T-cell (primary cell): Measurements from ENCODE around the gene RFX3. TPM values are rescaled to one million over a fixed set of nuclear protein-coding genes. Genes with fewer than 3 reads are reported as not detected.

Experiments
- ATAC-seq, 4 experiments: fragments of 200-7000 bp in 3 of 4; fragments of 150-1000 bp in 1 of 4; cut with Tn5 transposase; replicated peaks in 1 of 4; 1 replicate in 3 of 4; 2 replicates in 1 of 4; pipeline ENCODE4 v1.10.0; 2021; ENCODE audit warnings: moderate library complexity in 3 of 4, mild to moderate bottlenecking in 2 of 4, moderate number of reproducible peaks in 1 of 4
- CTCF ChIA-PET, 2 donors: fragments of 300-600 bp; sonication (Branson Sonifier 250); formaldehyde crosslinking; loops; one replicate each; lab custom pipeline; 2022; ENCODE audit warnings: antibody characterized with exemption in 2 of 2; lab: Charles Lee
- POLR2A ChIA-PET, 2 donors: fragments of 300-600 bp; sonication (Branson Sonifier 250); formaldehyde crosslinking; loops; one replicate each; lab custom pipeline; 2022; ENCODE audit warnings: antibody characterized with exemption in 2 of 2; lab: Charles Lee
- DNase-seq, 35 experiments: peaks; one replicate each; pipeline versions ENCODE4 v3.0.0 to v3.0.0-alpha.2; 2013 to 2023
- H3K27ac ChIP-seq: one replicate; pipeline ENCODE4 v1.5.1; 2013; ENCODE audit warnings: low read length
- H3K27me3 ChIP-seq, 2 experiments: replicated peaks in 1 of 2; 1 replicate in 1 of 2; 2 replicates in 1 of 2; pipeline versions ENCODE4 v1.6.1 to v1.7.0; 2013; ENCODE audit warnings: low read length in 1 of 2, mixed read lengths in 1 of 2; ENCODE audit not compliant: control insufficient read depth in 2 of 2, insufficient read depth in 2 of 2; ENCODE audit errors: extremely low read depth in 1 of 2
- H3K36me3 ChIP-seq, 2 donors: 1 replicate in 1 of 2; 2 replicates in 1 of 2; pipeline versions ENCODE4 v1.6.1 to v1.7.0; 2013; ENCODE audit warnings: low read length in 1 of 2; ENCODE audit not compliant: control insufficient read depth in 2 of 2, insufficient read depth in 1 of 2; ENCODE audit errors: extremely low read depth in 1 of 2
- H3K4me1 ChIP-seq, 2 experiments: 1 replicate in 1 of 2; 2 replicates in 1 of 2; pipeline versions ENCODE4 v1.6.1 to v1.7.0; 2013; ENCODE audit warnings: low read length in 2 of 2, mixed read lengths in 1 of 2; ENCODE audit not compliant: insufficient read depth in 2 of 2, control insufficient read depth in 1 of 2; ENCODE audit errors: extremely low read depth in 1 of 2
- H3K4me3 ChIP-seq, 2 donors: 1 replicate in 1 of 2; 2 replicates in 1 of 2; pipeline versions ENCODE4 v1.5.1 to v1.7.0; 2013; ENCODE audit warnings: mild to moderate bottlenecking in 2 of 2, low read length in 1 of 2, moderate library complexity in 1 of 2; ENCODE audit not compliant: control insufficient read depth in 1 of 2; ENCODE audit errors: extremely low read depth in 1 of 2
- H3K9me3 ChIP-seq: 2 replicates; pipeline ENCODE4 v1.7.0; 2013
- H3K27ac Mint-ChIP-seq, 2 donors: one replicate each; pipeline ENCODE4 v1.8.0; 2020 to 2021; ENCODE audit warnings: mild to moderate bottlenecking in 2 of 2, mixed read lengths in 2 of 2
- H3K27me3 Mint-ChIP-seq, 2 donors: one replicate each; pipeline ENCODE4 v1.8.0; 2021 to 2022; ENCODE audit warnings: mixed read lengths in 2 of 2
- H3K36me3 Mint-ChIP-seq: one replicate; pipeline ENCODE4 v1.8.0; 2021; ENCODE audit warnings: mixed read lengths
- H3K4me1 Mint-ChIP-seq, 3 donors: one replicate each; pipeline ENCODE4 v1.8.0; 2020 to 2022; ENCODE audit warnings: mixed read lengths in 3 of 3, mild to moderate bottlenecking in 1 of 3
- H3K4me3 Mint-ChIP-seq, 3 donors: one replicate each; pipeline ENCODE4 v1.8.0; 2020 to 2022; ENCODE audit warnings: mild to moderate bottlenecking in 3 of 3, mixed read lengths in 3 of 3, moderate library complexity in 3 of 3
- H3K9me3 Mint-ChIP-seq, 3 donors: one replicate each; pipeline ENCODE4 v1.8.0; 2020 to 2022; ENCODE audit warnings: mixed read lengths in 3 of 3
- WGBS: methylation state at CpG from one replicate; pipeline ENCODE4 v1.1.5; 2013; ENCODE audit warnings: missing lambda C conversion rate; ENCODE audit not compliant: insufficient coverage; 5-methylcytosine and 5-hydroxymethylcytosine counted together
- total RNA-seq, 35 experiments: library from RNA in 6 of 35; stranded (reverse) in 6 of 35; fragments of 120-200 nt in 1 of 35; gene quantifications; one replicate each; pipeline versions ENCODE4 v1.2.1 to v1.2.4 and lab custom pipeline; 2013 to 2026

RFX3 gene
- total RNA-seq, 5 donors from 2014 or later (not counting 1 experiment from before 2014, with no cell fraction given) = 16.3 to 32.2 (median 20.5) TPM

- DNase-seq = no peak
- no peaks in the 10 kb centered on the region for H3K9me3 ChIP-seq
- H3K27me3 ChIP-seq = no peaks in the 10 kb centered on the region
- Mint-ChIP-seq H3K4me1 (no peaks in the 10 kb centered on the region), H3K9me3 (no peaks in the 10 kb centered on the region), H3K4me3 (no peak overlapping the region), H3K27me3 (peaks cover 3 to 6% of the 10 kb centered on the region in 2 donors), H3K36me3 (no peaks in the 10 kb centered on the region), H3K27ac (no peak overlapping the region)
- no peak for ATAC-seq
- ChIA-PET CTCF (no interaction called here), POLR2A (interaction anchor here in 1 of 2 donors (0.5 kb wide), 1 partner anchor 43 kb away, joined by 3 read pairs; no protein-coding TSS in a partner anchor)
- H3K4me1 ChIP-seq = no peaks in the 10 kb centered on the region
- H3K4me3 ChIP-seq = no peak overlapping the region
- WGBS = 38% methylated on average over 1 of the region's 1 CpG
- H3K27ac ChIP-seq = no peak overlapping the region
- no peaks in the 10 kb centered on the region for H3K36me3 ChIP-seq
Measured at GRCh38 chr9:3205421-3206095, 320.2 kb downstream of the RFX3 start.

DNA sequence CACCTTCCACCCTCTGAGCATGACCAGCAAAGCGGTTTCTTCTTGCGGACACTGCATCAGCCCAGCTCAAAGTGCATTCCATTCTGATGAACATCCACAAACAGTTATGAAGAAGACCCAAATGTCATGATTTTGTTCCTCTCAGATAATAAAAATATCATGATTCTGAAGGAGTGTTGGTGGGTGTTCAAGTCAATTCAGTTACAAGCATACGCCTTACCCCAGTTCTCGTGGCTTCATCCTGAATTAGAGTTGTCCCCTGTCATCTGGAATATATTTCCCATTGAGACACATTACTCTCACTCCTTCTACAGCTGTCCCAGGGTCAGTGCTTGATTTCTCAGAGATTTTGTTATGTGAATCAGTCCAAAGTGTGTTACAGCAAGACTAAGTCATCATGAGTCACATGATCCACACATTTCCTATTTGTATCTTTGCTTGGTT, 325.4 kb downstream of the RFX3 start:
- Histone ChIP-seq H3K27me3 (no peaks in the 10 kb centered on the region), H3K4me1 (no peaks in the 10 kb centered on the region), H3K4me3 (no peak overlapping the region), H3K27ac (no peak overlapping the region), H3K36me3 (no peaks in the 10 kb centered on the region), H3K9me3 (no peaks in the 10 kb centered on the region)
- CTCF ChIA-PET = no interaction called here
- WGBS = 92% methylated on average over 2 of the region's 4 CpGs
- no peaks in the 10 kb centered on the region for H3K4me1 Mint-ChIP-seq
- no peaks in the 10 kb centered on the region for H3K36me3 Mint-ChIP-seq
- no peak overlapping the region for H3K27ac Mint-ChIP-seq
- ATAC-seq (no peak), DNase-seq (no peak)
- POLR2A ChIA-PET = no interaction called here
- peaks cover 6 to 8% of the 10 kb centered on the region in 2 donors for H3K27me3 Mint-ChIP-seq
- no peak overlapping the region for H3K4me3 Mint-ChIP-seq
- H3K9me3 Mint-ChIP-seq = no peaks in the 10 kb centered on the region

DNA sequence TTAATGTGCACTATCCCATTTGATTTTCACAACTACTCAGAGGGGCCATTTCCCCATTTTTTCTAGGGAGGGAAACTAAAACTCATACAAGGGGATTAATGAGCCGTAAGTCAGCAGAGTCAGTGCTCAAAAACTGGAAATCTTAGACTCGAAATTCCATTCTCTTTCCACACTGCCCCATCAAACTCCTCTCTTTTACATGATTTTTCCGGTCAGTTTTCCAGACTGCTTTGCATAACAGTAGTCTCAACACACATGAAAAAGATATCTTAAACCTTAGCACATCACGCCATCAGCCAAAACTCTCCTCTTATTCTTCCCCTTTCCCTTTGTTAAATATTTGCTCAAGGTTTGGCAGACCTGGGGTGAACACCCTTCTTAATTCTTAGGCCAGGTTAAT, 332.0 kb downstream of the RFX3 start:
- H3K27ac ChIP-seq = no peak overlapping the region
- no peaks in the 10 kb centered on the region for H3K4me1 ChIP-seq
- Mint-ChIP-seq H3K27me3 (peaks cover 6% of the 10 kb centered on the region in 2 donors), H3K4me3 (no peak overlapping the region), H3K4me1 (no peaks in the 10 kb centered on the region), H3K9me3 (no peaks in the 10 kb centered on the region), H3K36me3 (no peaks in the 10 kb centered on the region), H3K27ac (no peak overlapping the region)
- ChIA-PET POLR2A (no interaction called here), CTCF (no interaction called here)
- no peaks in the 10 kb centered on the region for H3K9me3 ChIP-seq
- peaks cover 0 to 2% of the 10 kb centered on the region in 2 experiments for H3K27me3 ChIP-seq
- H3K36me3 ChIP-seq = no peaks in the 10 kb centered on the region
- ATAC-seq = no peak
- WGBS = 70% methylated on average over 4 of the region's 4 CpGs
- DNase-seq = no peak
- H3K4me3 ChIP-seq = no peak overlapping the region

- Histone ChIP-seq H3K27me3 (peaks cover 0 to 2% of the 10 kb centered on the region in 2 experiments), H3K36me3 (no peaks in the 10 kb centered on the region), H3K4me1 (no peaks in the 10 kb centered on the region), H3K4me3 (no peak overlapping the region), H3K27ac (no peak overlapping the region), H3K9me3 (no peaks in the 10 kb centered on the region)
- ChIA-PET POLR2A (interaction anchor here in 1 of 2 donors (0.5 kb wide), 1 partner anchor 676 kb away, joined by 4 read pairs; no protein-coding TSS in a partner anchor), CTCF (no interaction called here)
- Mint-ChIP-seq H3K27me3 (peaks cover 6 to 18% of the 10 kb centered on the region in 2 donors), H3K4me1 (no peaks in the 10 kb centered on the region), H3K27ac (no peak overlapping the region), H3K9me3 (no peaks in the 10 kb centered on the region), H3K36me3 (no peaks in the 10 kb centered on the region), H3K4me3 (no peak overlapping the region)
- WGBS = 85% methylated on average over 4 of the region's 5 CpGs
- no peak for DNase-seq
- no peak for ATAC-seq
Measured at GRCh38 chr9:3191715-3192114, 334.1 kb downstream of the RFX3 start.

DNA sequence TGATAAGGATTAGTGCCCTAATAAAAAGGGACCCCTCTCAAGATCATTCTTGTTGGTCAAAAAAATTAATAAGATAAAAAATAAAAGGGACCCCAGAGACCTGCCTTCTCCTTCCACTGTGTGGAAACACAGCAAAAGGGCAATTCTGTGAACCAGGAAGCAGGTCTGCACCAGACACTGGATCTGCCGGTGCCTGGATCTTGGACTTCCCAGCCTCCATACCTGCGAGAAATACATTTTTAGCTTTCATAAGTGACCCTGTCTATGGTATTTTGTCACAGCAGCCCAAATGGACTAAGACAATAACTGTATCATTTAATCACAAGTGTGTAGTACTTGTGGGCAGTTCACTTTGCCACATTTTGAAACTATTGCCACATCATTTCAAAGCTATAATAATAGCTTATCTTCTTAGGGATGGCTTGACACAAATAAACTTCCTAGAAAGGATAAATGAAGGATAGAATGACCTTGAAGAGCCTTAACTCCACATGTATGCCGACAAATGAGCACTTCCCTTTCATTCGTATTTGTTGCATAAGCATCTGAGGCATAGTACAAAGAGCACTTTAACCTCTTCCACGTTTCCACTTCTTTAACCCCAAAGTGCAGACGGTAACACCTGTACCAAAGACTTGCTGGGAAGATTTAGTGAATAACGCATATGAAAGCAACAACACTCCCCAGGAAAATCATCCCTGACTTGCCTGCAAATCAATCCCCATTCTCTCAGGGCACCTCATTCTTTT, 336.5 kb downstream of the RFX3 start:
- H3K9me3 ChIP-seq = no peaks in the 10 kb centered on the region
- H3K27ac Mint-ChIP-seq = no peak overlapping the region
- no peaks in the 10 kb centered on the region for H3K9me3 Mint-ChIP-seq
- no peak overlapping the region for H3K4me3 Mint-ChIP-seq
- no peaks in the 10 kb centered on the region for H3K36me3 ChIP-seq
- no peaks in the 10 kb centered on the region for H3K36me3 Mint-ChIP-seq
- peaks cover 2 to 7% of the 10 kb centered on the region in 2 experiments for H3K27me3 ChIP-seq
- ChIA-PET POLR2A (interaction anchor here in 1 of 2 donors (0.6 kb wide), 1 partner anchor 1969 kb away, joined by 7 read pairs; no protein-coding TSS in a partner anchor), CTCF (no interaction called here)
- no peak overlapping the region for H3K4me3 ChIP-seq
- ATAC-seq = no peak
- H3K27me3 Mint-ChIP-seq = peaks cover 3 to 18% of the 10 kb centered on the region in 2 donors
- WGBS = 81% methylated on average over 4 of the region's 7 CpGs
- H3K4me1 ChIP-seq = no peaks in the 10 kb centered on the region
- no peak for DNase-seq
- no peak overlapping the region for H3K27ac ChIP-seq
- H3K4me1 Mint-ChIP-seq = no peaks in the 10 kb centered on the region

DNA sequence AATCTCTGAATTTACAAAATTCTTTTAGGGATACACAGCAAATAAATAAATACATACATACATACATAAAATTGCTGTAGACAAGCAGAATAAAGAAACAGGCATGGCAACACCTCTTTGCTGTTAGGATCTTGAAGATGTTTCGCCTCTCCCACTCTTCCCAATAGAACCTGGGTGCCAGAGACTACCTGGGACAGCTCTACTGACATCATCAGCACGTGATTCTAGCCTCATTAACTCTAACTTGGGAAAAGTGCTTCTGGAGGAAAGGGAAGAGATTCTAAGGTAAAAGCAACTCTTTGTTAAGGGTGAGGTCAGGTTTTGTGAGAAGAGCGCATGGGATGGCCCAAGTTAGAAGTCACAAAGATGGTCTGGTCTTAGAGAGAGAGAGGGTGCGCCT, 339.1 kb downstream of the RFX3 start:
- H3K27ac Mint-ChIP-seq = no peak overlapping the region
- no peaks in the 10 kb centered on the region for H3K36me3 Mint-ChIP-seq
- CTCF ChIA-PET = no interaction called here
- no peaks in the 10 kb centered on the region for H3K9me3 Mint-ChIP-seq
- POLR2A ChIA-PET = no interaction called here
- DNase-seq = no peak
- Histone ChIP-seq H3K4me3 (no peak overlapping the region), H3K4me1 (peaks cover 0 to under 1% of the 10 kb centered on the region in 2 experiments), H3K36me3 (no peaks in the 10 kb centered on the region), H3K27me3 (peaks cover 2 to 14% of the 10 kb centered on the region in 2 experiments), H3K27ac (no peak overlapping the region), H3K9me3 (no peaks in the 10 kb centered on the region)
- H3K4me1 Mint-ChIP-seq = peaks cover 0 to 5% (median 5%) of the 10 kb centered on the region in 3 donors
- H3K27me3 Mint-ChIP-seq = peaks cover 19 to 31% of the 10 kb centered on the region in 2 donors
- ATAC-seq = no peak
- H3K4me3 Mint-ChIP-seq = no peak overlapping the region
- WGBS = 94% methylated on average over 2 of the region's 4 CpGs
